Activated naive CD8-positive, alpha-beta T cell treated with anti-CD3 and anti-CD28 coated beads for 36 hours (primary cell): ENCODE data around the gene IFRD2. TPM values are rescaled to one million over a fixed set of nuclear protein-coding genes. Genes with fewer than 3 reads are reported as not detected.

Source experiments
- total RNA-seq, 2 experiments: library from RNA; stranded (reverse); gene quantifications; one replicate each; pipeline ENCODE4 v1.2.3, GENCODE V29; 2021

Gene IFRD2
- total RNA-seq, 2 experiments from 2014 or later: 177 to 182 TPM

Other genes with a start within 250 kb of the IFRD2 start
- gene RBM5, start 203.5 kb downstream of the IFRD2 start, total RNA-seq: 100 to 1,000 TPM in 1 of 2 experiments, 10 to 100 TPM in 1; 99.8 to 102 TPM
- gene SEMA3F, start 137.1 kb downstream of the IFRD2 start, total RNA-seq: under 1 TPM; 0.10 to 0.28 TPM
- under 1 TPM in 1 of 2 experiments, not detected in 1; 0.12 TPM for gene GNAT1, start 100.8 kb downstream of the IFRD2 start, total RNA-seq
- under 1 TPM in 1 of 2 experiments, not detected in 1; 0.18 TPM for gene SLC38A3, start 87.2 kb downstream of the IFRD2 start, total RNA-seq
- gene GNAI2, start 56.2 kb downstream of the IFRD2 start, total RNA-seq: 100 to 1,000 TPM; 211 to 217 TPM
- gene SEMA3B, start 23.3 kb downstream of the IFRD2 start, total RNA-seq: 1 to 10 TPM; 1.2 to 1.6 TPM
- gene LSMEM2, start 13.3 kb downstream of the IFRD2 start, total RNA-seq: not detected
- 1 to 10 TPM; 6.0 to 6.8 TPM for gene HYAL3, start 7.0 kb upstream of the IFRD2 start, total RNA-seq
- gene NAA80, start 7.0 kb upstream of the IFRD2 start, total RNA-seq: 10 to 100 TPM; 16.3 to 16.7 TPM
- gene HYAL1, start 11.1 kb upstream of the IFRD2 start, total RNA-seq: under 1 TPM in 1 of 2 experiments, not detected in 1; 0.35 TPM
- gene HYAL2, start 30.3 kb upstream of the IFRD2 start, total RNA-seq: 1 to 10 TPM; 6.5 to 6.8 TPM
- 10 to 100 TPM; 26.8 to 29.1 TPM for gene TUSC2, start 35.8 kb upstream of the IFRD2 start, total RNA-seq
- 10 to 100 TPM; 51.7 to 53.7 TPM for gene RASSF1, start 48.4 kb upstream of the IFRD2 start, total RNA-seq
- under 1 TPM; 0.39 to 0.74 TPM for gene ZMYND10, start 53.3 kb upstream of the IFRD2 start, total RNA-seq
- gene NPRL2, start 58.3 kb upstream of the IFRD2 start, total RNA-seq: 10 to 100 TPM; 41.1 to 43.8 TPM
- 10 to 100 TPM; 19.4 to 19.5 TPM for gene CYB561D2, start 58.4 kb upstream of the IFRD2 start, total RNA-seq
- 10 to 100 TPM; 19.0 to 20.2 TPM for gene TMEM115, start 67.1 kb upstream of the IFRD2 start, total RNA-seq
- gene CACNA2D2, start 211.2 kb upstream of the IFRD2 start, total RNA-seq: under 1 TPM; 0.70 to 0.80 TPM